SIG-M5 (cell line): Measurements from ENCODE around the gene ZNF764.
A peak's percentile ranks its signal among the peaks of the same experiment; 100 is the strongest.
"Not testable (repeated sequence)": the region's sequence is repeated elsewhere in the genome, so short reads cannot be mapped to it uniquely, and the experiment has no call there.

Experiments
- DNase-seq: peaks from one replicate; lab custom pipeline; 2025; lab: John Stamatoyannopoulos, UW

ZNF764 gene

GRCh38 chr16:30557957-30558788, at the start of gene ZNF764:
Gene ZNF764, minus strand, starts transcription at chr16:30558374. Its CDS starts 192 bp downstream, at chr16:30558182.
- DNase-seq, result peak; percentile 74

- DNase-seq, result no peak
Observed at GRCh38 chr16:30606004-30606403, 47.8 kb upstream of the ZNF764 start.

DNA sequence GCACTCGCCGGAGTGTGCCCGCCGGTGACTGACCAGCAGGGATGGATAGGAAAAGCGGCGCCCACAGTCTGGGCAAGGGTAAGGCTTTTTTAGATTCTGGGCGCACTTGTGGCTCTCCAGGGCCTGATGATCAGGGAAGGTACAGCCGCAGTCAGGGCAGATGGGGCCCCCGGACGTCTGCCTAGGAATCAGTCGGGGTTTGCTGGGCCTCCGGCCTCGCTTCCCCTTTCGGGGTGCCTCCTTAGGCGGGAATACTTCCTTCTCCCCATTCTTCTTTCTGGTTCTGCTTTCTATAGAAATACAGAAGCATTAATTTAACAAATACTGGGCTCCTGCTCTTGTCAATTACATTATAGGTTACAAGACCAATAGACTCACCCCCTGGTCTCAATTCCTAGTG, 47.0 kb upstream of the ZNF764 start:
- DNase-seq, result no peak

- no peak for DNase-seq
Observed at GRCh38 chr16:30604316-30604947, 46.3 kb upstream of the ZNF764 start.

DNA sequence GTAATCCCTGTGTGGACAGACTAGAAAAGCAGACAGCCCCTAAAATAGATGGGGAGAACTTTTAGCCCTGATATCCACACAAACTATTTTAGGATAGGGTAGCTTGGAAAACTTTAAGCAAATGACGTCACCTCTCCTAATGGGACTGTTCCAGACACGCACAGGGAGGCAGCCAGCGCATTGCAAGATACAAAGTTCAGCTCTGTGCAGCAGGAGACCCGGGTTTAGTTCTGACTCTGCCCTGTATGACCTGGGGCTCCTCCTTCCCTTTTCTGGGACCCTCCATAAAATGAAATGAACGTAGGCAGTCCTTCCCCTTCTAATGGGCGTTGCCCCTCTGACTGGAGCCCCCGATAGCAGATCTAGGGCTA, 45.8 kb upstream of the ZNF764 start:
- DNase-seq, result no peak

GRCh38 chr16:30602616-30603277, 44.6 kb upstream of the ZNF764 start:
- no peak for DNase-seq

- DNase-seq, result no peak
Observed at GRCh38 chr16:30601966-30602365, 43.8 kb upstream of the ZNF764 start.

- no peak for DNase-seq
Observed at GRCh38 chr16:30600929-30601328, 42.8 kb upstream of the ZNF764 start.

- no peak for DNase-seq
Observed at GRCh38 chr16:30600215-30600614, 42.0 kb upstream of the ZNF764 start.

DNA sequence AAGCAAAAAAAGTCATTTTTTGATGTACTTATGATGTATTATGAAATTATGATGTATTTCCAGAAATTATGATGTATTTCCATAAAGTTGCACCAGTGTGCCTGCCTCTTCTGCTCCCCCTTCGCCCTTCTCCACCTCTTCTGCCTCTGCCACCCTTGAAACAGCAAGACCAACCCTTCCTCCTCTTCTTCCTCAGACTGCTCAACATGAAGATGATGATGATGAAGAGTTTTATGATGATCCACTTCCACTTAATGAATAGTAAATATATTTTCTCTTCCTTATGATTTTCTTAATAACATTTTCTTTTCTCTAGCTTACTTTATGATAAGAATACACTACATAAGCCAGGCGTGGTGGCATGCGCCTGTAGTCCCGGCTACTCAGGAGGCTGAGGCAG, 34.7 kb upstream of the ZNF764 start:
- DNase-seq, result no peak

- DNase-seq, result not testable (repeated sequence)
Observed at GRCh38 chr16:30590869-30591268, 32.7 kb upstream of the ZNF764 start.

DNA sequence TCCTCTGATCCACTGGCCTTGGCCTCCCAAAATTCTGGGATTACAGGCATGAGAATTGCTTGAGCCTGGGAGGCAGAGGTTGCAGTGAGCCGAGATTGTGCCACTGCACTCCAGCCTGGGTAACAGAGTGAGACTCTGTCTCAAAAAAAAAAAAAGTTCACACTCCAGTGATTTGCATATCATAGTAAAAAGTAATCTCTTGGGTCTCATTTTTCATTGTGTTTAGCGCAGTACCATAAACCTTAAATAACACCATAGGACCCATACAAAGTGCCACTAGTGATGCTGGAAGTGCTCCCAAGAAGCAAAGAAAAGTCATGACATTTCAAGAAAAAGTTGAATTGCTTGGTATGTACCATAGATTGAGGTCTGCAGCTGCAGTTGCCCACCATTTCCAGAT, 31.4 kb upstream of the ZNF764 start:
- not testable (repeated sequence) for DNase-seq

DNA sequence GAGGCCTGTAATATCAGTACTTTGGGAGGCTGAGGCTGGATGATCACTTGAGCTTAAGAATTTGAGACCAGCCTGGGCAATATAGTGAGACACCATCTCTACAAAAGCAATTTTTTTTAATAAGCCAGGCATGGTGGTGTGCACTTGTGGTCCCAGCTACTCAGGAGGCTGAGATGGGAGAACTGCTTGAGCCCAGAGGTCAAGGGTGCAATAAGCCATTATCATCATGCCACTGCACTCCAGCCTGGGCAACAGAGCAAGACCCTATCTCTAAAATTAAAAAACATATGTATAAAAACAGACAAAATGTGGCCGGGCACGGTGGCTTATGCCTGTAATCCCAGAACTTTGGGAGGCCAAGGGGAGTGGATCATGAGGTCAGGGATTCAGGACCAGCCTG, 30.5 kb upstream of the ZNF764 start:
- no peak for DNase-seq

DNA sequence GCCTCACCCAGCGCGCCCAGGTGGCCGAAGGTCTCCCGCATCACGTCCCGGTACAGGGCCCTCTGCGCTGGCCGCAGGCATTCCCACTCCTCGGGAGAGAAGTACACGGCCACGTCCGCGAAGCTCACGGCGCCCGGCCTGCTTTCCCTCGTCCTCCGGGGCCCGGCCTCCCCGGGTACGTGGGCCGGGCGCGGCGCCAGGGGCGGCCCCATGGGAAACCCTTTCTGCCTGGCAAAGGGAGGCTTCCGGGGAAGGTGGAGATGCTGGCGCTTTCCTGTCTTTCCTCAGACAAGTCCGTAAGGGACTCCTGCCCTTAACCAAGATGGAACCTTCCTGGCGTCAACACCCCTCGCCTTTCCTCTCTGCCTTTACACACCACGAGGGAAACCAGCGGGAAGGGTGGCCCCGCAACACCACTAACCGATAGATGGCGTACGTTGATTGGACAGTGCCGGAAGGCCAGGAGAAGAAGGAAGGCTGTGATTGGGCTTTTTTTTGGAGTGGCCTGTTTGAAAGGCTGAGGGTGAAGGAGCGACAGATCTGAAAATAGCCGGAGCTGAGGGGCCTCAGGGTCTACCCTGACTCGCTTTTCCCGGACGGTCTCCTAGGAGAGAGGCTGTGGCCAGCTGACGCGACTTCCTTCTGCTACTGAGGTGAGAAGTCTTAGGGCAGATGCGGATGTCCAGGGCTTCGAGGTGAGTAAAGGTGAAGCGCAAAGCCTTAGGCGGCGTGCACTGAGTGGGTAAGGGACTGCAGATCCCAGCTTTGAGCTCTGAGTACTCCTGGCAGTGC, 27.4 kb upstream of the ZNF764 start, which contains the start of gene ZNF785:
Gene ZNF785 (minus strand): TSS at position 298 of the 792 bp plus-strand sequence. CDS start 86 bp downstream, at position 212.
- peak; percentile 94 for DNase-seq

DNA sequence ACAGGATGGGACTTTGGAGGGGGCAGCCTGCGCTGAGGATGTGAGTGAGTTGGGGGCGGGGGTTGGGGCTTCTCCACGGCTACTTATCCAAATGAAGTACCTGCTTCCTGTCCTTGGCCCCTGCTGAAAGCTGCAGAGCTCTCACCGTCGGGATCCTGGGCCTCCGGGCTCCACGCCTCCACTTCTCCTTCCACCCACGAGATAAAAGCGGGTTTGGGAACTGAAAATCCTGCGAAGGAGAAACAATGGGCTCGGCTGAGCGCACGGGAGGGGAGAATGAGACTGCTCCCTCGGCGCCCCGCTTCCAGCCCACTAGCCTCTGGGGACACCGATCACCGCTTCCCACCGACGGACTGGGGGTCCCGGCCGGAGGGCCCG, 26.8 kb upstream of the ZNF764 start:
- DNase-seq, result no peak

GRCh38 chr16:30582611-30583340, 24.6 kb upstream of the ZNF764 start:
- DNase-seq, result no peak

DNA sequence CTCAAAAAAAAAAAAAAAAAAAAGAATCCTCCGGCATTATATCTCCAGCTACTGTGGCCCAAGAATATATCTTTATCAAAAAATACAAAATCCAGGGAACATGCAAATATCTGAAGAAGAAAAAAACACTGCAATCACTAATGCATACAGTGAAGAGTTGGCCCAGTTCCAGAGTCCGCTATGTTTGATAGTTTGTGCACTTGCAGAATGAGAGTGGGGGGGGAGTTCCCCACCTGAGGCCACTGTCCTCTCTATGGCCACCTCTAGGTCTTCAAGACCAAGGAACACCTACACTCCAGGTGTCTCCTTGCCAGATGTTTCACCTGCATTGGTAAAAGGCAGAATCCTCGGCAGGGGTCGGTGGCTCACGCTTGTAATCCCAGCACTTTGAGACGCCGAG, 23.3 kb upstream of the ZNF764 start:
- no peak for DNase-seq

- no peak for DNase-seq
Observed at GRCh38 chr16:30574678-30575077, 16.5 kb upstream of the ZNF764 start.

- DNase-seq, result peak; percentile 92
Observed at GRCh38 chr16:30571445-30572322, 13.5 kb upstream of the ZNF764 start, which contains the start of gene ZNF688. Gene ZNF688, minus strand, starts transcription at chr16:30571714. Its CDS starts 85 bp downstream, at chr16:30571629.
